HS-27A (cell line): ENCODE data around the gene SEC22A.
"Not testable (repeated sequence)": the region's sequence is repeated elsewhere in the genome, so short reads cannot be mapped to it uniquely, and the experiment has no call there.

Experiments
- DNase-seq: peaks from one replicate; pipeline ENCODE4 v3.0.0-alpha.2; 2012; ENCODE audit warnings: low read depth, missing footprints

SEC22A gene

DNA sequence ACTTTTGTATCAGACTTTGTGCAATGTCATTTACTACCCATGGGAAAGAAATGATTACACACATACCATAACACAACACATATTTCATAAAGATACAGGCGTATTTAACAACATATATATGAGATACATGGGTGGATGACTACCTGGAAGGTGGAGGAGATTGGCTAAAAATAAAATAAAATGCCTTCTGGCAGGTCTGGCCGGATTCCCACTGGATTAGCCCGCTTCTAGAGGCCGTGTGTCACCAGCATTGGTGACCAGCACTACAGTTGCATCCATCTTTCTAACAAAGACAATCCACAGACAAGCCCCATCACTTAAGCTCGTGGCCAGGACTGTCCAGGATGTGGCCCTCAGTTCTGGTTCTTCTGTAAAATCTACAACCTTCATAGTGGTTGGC lies 21.0 kb upstream of the SEC22A start:
- DNase-seq = no peak

DNA sequence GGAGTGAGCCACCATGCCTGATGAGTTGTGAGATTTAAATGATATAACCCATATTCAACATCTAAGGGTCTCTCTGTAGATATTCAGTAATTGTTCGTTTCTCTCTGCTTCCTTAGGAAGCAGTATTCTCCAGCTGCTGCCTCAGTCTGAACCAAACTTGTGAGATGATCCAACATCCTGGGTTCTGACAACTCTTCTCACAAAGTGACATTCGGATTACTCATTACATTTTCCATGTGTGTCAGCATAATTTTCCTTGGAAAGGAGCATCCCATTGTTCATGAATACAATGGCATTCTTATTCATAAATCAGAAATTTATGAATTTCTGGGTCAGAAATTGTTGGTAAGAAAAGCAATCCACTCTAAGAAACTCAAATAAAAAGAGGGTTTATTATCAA lies 15.0 kb upstream of the SEC22A start:
- DNase-seq = no peak

DNA sequence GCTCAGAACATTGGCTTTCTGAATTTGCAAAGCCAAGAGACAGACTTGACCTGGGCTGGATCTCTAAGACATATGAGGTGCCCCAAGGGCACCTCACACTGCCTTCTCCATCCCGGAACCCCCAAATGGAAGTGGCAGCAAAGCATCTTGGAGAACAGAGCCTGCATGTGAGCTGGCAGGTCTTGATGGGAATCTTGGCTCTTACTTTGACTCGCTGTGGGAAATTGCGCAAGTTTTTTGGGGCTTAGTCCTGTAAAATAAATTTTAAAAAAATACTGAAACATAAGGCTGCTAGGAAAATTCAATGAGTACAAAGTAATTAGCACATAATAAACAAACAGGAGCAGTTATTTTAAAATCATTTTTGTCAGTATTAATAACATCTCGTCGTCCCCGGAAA lies 13.7 kb upstream of the SEC22A start:
- DNase-seq = no peak

DNA sequence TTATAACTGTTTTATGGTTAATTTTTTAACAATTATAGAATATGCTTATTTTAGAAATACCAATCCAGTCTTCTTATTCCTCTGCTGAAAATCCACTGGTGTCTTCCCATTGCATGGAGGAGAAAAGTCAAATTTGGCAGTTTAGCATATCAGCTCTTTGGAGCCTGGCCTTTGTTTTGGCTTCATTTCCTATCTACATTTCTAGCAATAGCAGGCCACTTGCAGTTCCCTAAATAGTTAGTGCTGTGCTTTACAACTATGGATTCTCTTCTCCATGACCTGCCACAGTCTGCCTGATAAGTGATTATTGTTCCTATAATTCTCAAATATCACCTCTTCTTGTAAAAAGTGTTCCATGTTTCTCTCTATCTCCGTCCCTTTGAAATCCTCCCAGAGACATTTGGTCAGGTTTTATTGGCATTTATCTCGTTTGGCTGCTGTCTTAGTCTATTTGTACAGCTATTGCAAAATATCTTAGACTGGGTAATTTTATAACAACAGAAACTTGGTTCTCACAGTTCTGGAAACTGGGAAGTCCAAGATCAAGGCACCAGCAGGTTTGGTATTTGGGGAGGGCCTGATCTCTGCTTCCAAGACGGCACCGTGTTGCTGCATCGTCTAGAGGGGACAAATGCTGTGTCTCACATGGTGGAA lies 8.2 kb upstream of the SEC22A start:
- no peak for DNase-seq

DNA sequence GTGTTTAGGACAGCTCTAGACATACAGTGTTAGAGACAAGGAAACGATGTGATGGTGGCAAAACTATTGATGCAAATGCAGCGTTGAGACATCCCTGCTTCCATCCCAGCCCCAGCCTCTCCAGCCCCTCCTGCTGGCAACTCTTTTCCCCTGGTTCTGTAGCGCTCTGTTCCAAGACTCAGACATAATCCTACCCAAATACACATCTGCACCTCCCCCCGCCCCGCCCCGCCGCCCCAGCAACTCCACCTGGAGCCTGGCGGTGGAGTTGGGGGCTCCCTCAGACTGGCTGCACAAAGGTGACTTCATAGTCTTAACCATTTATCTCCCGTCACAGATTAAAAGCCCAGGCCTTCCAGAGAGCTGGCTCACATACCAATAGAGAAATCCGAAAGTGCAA lies 7.2 kb upstream of the SEC22A start:
- no peak for DNase-seq

DNA sequence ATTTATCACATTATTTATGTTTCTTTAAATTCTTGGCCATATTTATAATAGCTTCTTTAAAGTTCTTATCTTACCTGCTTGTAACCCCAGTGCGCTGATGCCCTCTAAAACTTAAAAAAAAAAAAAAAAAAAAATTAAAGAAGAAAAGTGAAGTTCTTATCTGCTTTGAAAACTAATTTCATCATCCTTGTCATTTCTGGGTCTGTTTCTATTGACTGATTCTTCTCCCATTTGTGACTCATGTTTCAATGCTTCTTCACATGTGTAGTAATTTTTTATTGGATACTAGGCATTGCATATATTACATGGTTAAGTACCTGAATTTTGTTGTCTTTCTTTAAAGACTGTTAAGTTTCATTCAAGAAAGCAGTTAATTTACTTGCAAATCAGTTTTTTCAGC lies 3.4 kb upstream of the SEC22A start:
- no peak for DNase-seq

DNA sequence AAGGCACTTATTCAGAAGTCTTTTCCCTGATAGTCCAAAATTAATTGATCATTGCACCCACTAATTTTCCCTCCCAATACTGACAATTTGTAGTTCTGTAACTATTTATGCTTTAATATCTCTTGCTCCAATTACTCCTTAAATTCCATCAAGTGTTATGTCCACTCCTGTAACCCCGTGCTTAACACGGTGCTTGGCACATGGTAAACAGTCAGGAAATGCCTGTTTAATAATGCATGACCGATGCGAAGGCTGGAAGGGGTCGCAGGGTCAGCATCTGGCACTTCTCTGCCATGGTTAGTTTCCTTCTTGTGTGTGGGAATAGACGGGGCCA lies 553 bp upstream of the SEC22A start:
- no peak for DNase-seq

DNA sequence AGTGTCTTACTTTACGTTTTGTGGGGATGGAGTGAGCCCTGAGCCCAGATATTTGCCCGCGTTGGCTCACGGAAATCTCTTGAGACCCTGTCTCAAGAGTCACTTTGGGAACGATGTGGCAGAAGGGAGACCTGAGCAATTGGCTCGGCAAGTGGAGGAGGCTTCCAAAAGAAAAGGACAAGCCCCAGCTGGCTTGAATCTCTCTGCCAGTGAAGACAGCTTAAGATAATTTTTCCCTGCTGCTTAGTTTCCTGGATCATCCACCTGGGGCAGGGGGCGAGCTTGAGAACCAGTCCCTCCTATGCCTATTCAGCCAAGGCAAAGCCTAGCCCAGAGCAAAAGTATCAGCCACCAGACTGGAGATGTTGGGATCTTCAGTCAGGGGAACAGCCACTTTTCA lies 708 bp downstream of the SEC22A start:
- peak; percentile 4 for DNase-seq

DNA sequence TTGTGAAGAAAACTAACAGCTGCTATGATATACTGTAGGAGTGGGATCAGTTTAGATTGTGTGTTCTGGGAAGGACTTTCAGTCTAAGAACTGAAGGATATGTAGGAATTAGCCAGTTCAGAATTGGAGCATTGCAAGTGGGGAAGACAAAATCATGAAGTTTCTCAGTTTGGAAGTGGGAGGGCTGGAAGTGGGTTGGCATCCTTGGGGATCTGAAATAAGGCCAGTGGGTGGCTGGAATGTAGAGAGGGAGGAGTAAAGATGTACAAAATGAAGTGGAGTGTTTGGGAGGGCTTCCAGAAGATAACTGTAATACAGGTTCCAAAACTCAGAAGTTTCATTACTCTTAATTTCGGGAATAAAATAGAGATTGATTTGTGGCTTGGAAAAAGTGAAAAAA lies 17.2 kb downstream of the SEC22A start:
- DNase-seq = no peak

DNA sequence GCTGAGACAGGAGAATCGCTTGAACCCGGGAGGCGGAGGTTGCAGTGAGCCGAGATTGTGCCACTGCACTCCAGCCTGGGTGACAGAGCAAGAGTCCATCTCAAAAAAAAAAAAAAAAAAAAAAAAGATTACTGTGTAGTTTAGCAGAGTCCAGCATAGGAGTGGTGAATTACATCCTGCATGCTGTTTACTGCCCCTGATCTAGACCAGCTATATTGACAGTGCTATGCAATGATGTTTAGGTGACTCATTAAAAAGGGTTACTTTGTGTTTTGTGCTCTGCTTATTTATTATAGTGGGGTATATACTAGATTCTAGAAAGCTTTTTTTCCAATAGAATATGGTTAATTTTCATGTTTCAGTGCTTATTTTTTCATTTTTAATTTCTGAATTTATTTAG lies 19.6 kb downstream of the SEC22A start:
- DNase-seq = not testable (repeated sequence)

DNA sequence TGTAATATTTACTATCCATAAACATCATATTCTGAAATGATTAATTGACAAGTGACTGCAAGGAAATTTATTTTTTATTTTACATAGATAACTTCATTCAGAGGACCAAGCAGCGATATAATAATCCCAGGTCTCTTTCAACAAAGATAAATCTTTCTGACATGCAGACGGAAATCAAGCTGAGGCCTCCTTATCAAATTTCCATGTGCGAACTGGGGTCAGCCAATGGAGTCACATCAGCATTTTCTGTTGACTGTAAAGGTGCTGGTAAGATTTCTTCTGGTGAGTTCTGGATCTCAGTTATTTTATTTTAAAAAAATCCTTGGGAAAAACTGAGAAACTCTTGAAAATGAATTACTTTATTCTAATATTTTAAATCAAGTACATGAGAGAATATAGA lies 23.3 kb downstream of the SEC22A start:
- DNase-seq = no peak

DNA sequence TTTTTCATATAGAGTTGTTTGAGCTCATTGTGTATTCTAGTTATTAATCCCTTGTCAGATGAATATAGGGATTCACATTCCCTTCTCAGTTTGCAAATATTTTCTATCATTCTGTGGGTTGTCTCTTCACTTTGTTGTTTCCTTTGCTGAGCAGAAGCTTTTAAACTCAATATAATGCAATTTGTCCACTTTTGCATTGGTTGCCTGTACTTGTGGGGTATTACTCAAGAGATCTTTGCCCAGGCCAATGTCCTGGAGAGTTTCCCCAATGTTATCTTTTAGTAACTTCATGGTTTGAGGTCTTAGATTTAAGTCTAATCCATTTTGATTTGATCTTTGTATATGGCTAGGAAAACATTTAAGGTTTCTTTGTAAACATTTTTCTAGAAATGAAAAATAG lies 24.8 kb downstream of the SEC22A start:
- no peak for DNase-seq

DNA sequence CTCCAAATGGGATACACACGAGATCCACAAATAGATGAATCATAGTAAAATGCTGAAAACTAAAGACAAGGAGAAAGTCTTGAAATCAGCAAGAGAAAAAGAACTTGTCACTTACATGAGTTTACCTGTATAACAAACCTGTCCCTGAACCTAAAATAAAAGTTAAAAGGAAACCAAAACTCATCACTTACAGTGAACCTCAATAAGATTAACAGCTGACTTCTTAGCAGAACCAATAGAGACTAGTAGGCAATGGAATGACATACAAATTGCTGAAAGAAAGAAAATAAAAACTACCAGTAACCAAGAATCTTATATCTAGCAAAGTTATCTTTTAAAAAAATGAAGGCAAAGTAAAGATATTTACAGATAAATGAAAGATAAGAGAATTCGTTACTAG lies 27.4 kb downstream of the SEC22A start:
- DNase-seq = no peak

DNA sequence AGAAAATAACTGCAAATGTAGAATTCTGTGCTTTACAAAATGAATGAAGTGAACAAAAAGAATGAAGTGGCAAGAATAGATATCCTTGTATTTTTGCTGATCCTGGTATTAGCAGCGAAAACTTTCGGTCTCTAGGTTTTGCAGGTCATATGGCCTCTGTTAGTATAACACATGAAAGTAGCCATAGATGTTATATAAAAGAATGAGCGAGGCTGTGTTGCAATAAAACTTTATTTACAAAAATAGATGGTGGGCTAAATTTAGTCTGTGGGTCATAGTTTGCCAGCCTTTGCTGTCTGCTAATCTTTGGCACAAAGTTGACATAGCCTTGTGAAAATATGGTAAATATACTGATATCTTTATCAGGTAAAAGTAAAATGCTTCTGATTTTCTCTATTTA lies 35.2 kb downstream of the SEC22A start:
- no peak for DNase-seq

DNA sequence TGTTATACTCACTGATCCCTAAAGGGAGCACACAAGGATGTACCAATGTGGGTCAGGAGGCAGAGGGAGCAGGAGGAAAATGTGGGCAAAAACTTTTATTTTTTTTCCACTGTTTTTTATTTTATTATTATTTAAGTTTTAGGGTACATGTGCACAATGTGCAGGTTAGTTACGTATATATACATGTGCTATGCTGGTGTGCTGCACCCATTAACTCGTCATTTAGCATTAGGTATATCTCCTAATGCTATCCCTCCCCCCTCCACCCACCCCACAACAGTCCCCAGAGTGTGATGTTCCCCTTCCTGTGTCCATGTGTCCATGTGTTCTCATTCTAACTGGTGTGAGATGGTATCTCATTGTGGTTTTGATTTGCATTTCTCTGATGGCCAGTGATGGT lies 37.4 kb downstream of the SEC22A start:
- DNase-seq = not testable (repeated sequence)

DNA sequence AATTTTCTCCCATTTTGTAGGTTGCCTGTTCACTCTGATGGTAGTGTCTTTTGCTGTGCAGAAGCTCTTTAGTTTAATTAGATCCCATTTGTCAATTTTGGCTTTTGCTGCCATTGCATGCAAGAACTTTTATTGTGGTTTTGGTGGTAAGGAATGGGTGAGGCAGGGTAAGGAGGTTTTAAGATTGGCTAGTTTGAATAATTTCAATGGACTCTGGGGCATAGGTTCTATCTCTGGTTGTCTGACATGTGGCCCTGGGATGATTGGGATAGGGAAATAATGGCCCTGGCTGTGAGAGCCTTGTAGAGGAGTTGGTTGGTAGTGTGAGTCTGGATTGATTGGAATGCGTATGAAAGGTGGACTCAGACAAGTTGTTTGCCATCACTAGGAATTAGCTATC lies 38.0 kb downstream of the SEC22A start:
- DNase-seq = no peak

DNA sequence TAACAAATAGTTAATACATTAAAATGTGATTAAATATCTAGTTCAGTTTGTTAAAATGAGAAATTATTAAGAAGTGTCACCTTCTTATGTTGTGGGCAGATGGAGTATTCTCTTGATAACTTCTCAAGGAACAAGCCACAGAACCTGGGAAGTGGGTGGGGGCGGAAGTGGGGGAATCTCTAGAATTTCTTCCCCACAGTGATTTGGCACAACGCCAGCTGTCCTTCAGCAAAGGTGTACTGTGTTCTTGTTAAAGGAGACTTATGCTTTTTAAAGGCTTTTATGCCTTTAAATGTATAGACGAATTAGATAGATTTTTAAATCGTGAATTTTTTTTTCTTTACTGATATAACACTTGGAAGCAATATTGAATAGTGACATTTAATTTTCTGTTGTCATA lies 42.4 kb downstream of the SEC22A start:
- DNase-seq = no peak

DNA sequence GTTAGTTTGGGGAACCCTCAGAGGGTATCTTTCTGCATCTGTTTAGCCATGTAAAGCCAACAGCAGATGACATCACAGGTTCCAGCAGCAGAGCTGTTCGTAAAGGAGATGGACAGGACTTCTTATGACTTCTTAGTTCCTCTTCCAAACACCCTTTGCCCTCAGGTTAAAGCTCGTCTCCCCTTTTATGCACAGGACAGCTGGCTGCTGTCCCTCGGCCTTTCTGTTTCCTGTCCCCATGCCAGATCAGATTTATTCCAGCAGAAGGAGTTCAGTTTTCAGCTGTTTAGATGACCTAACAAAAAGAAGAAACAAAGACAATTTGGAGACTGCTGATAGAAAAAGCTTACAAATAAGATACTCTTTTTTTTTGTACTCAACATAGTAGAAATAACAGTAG lies 45.1 kb downstream of the SEC22A start:
- no peak for DNase-seq

DNA sequence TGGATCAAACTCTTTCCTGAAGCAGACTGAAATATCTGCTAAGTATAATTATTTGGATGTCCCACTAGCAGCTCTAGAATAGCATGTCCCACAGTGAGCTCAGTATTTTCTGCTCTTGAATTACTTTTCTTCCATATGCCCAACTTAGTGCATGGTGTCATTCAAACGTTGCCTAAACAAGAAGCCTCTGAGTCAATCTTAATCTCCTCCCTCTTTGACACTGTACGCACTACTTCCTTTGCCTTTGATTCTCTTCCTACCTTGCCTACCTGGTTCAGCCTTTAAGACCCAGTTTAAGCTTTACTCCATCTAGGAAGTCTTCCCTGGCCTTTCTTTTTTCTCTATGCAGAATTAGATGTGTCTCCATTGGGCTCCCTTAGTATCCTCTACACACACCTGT lies 54.5 kb downstream of the SEC22A start:
- DNase-seq = no peak

DNA sequence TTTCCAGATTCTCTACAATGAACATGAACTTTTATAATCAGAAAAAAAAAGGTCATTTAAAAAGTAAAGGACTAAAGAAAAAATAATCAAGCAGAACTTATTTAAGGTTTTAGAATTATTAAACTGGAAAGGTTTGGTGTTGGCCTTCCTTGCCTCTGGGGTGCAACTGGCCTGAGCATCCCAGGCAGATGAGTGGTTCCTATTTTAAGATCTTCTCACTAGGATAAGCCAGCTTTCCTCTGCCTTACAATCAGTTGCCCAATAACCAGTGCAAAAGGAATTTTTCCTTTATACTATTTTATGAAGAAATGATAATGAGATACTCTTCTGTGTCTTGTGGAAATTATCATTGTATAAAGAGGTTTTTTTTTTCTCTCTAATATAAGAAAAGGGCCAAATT lies 56.6 kb downstream of the SEC22A start:
- no peak for DNase-seq

DNA sequence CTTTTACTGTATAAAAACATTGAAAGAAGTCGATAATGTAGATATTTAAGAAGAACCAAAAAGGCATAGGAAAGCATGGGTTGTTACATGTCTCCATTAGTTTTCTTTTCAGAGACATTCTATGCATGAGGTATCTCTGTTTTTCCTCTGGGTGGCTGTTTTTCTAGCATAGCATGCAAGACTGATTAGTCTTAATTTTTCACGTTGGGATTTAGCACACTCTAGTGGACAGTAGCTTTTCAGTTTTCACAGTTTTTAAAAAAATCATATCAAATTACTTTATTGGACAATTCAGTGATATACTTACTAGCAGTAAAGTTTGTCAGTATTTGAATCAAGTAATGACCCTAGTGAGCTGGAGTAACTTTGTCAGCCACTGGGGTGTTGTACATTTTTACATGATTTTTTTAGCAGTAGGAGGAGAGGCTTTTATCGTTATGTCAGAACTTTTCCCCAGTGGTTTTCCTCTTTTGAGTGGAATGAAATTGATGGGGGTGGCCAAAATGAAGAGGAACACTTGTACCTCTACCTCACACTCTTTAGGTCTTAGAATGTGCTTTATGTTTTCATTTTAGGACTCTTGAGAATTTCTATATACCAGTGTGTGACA lies 57.2 kb downstream of the SEC22A start:
- DNase-seq = peak; percentile 7

DNA sequence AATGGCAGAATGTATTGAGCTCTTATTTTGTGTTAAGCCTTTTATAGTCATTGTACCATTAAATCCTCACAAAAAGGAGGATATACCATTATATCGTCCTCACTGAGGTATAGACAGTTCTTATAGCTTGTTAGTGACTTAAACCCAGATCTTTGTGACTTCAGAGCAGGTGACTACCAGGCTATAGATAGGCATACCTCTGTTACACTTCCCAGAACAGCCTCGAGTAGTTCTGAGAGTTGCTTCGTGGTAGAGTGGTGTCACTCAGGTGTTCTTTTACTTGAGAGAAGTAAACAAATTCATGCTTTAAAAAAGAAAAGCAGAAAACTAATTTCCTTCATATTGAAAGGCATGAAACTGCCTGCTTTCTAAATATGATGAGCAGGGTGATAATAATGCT lies 59.9 kb downstream of the SEC22A start:
- DNase-seq = no peak

DNA sequence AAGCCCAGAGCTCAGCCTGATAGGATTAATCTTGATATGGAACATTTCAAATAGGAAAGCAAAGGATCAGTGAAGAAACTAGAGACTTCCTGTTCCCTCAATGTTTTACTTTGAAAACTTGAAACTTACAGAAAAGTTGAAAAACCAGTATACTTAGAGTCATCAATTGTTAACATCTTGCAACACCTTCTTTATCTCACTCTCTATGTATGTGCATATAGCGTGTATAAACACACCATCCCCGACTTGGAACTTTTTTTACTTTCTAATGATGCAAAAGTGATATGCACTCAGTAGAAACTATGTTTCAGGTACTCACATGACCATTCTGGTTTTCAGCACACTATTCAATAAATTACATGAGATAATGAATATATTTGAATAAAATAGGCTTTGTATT lies 60.5 kb downstream of the SEC22A start:
- no peak for DNase-seq

DNA sequence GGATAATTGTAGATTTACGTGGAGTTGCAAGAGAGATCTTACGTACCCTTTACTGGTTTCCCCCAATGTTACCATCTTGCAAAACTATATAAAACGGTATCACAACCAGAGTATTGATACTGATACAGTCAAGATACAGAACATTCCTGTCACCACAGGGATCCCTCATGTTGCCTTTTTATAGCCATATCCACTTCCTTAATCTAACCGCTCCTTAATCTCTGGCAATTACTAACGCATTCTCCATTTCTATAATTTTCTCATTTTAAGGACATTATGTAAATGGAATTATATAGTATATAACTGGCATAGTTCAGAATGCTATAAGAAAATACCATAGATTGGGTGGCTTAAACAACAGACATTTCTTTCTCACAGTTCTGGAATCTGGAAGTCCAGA lies 61.1 kb downstream of the SEC22A start:
- DNase-seq = no peak

DNA sequence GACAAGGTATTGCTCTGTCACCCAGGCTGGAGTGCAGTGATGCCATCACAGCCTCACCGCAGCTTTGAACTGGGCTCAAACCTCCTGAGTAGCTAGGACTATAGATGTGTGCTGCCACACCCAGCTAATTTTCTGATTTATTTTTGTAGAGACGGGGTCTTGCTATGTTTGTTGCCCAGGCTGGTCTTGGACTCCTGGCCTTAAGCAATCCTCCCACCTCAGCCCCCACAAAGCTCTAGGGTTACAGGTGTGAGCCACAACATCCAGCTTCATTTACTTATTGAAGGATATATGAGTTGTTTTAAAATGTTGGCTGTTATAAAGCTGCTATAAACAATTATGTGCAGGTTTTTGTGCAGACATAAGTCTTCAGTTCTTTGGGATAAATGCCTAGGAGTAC lies 62.2 kb downstream of the SEC22A start:
- no peak for DNase-seq
